DMS53 (cell line): ENCODE measurements around the gene INTS2.
"Not testable (repeated sequence)": the region's sequence is repeated elsewhere in the genome, so short reads cannot be mapped to it uniquely, and the experiment has no call there.

Source experiments
- DNase-seq: peaks from one replicate; lab custom pipeline; 2025; lab: John Stamatoyannopoulos, UW

Gene INTS2

DNA sequence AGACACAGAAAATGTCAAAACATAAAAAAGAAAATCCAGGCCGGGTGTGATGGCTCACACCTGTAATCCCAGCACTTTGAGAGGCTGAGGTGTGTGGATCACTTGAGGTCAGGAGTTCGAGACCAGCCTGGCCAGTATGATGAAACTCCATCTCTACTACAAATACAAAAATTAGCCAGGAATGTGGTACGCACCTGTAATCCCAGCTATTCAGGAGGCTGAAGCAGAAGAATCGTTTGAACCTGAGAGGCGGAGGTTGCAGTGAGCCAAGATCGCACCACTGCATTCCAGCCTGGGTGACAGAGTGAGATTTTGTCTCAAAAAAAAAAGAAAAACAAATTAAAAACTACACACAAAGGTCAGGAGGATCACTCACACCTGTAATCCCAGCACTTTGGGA is 40.0 kb downstream of the INTS2 start:
- DNase-seq = not testable (repeated sequence)

DNA sequence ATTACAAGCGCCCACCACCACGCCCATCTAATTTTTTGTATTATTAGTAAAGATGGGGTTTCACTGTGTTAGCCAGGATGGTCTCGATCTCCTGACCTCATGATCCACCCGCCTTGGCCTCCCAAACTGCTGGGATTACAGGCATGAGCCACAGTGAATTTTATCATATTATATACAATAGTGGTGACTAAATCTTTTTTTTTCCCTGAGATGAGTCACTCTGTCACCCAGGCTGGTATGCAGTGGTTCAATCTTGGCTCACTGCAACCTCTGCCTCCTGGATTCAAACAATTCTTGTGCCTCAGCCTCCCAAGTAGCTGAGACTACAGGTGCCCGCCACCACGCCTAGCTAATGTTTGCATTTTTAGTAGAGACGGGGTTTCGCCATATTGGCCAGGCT is 41.9 kb downstream of the INTS2 start:
- DNase-seq = not testable (repeated sequence)

DNA sequence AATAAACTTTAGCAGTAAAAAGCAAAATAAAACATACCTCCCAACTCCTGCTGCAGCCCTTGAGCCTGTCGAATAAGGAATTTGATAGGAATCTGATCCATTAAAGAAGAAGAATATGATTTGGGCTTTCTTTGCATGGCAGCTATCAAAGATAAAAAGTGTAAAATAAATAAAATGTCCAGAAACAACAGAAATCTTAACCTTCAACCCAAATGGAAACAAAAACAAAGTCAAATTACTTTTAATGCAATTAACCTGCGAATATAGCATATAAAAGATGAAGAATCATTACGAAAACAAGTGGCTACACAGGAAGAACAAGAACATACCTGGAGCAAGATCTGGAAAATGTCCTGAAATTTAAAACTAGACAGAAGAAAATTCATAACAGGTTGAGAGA is 42.9 kb downstream of the INTS2 start:
- DNase-seq = no peak

DNA sequence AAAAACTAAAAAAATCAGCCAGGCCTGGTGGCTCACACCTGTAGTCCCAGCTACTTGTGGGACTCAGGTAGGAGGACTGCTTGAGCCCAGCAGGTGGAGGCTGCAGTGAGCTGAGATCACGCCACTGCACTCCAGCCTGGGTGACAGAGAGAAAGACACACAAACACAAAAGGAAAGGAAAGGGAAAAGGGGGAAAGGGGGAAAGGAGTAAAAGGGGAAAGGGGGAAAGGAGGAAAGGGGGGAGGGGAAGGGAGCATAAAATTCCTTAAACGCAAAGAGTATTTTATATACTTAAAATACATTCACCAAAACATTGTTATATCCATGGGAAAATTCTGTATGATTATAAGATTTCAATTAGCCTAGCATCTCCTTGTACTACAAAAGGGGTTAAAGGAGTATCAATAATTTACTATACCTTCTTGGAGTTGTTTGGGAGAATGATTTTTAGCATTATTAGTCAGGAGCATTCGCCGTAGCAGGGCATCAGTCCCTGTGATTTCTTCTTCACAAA is 47.1 kb downstream of the INTS2 start:
- DNase-seq = no peak

DNA sequence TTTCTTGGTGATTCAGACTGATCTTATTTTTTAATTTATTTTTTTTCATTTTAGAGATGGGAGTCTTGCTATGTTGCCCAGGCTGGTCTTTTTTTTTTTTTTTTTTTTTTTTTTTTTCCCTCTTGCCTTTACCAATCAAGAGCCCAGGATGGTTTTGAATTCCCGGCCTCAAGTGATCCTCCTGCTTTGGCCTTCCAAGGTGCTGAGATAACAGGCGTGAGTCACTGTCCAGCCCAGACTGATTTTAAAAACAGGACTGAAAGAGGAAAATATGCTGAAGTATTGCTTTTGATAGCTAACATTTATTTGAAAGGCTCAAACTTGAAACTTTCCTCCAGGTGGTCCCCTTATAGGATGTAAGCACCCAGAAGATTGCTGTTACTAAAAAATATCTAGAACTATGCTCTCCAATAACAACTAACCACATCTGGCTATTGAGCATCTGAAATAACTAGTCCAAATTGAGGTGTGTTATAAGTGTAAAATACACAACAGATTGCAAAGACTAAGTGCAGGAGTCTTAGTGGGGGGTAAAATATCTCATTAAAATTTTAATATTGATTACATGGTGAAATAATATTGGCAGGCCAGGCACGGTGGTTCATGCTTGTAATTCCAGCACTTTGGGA is 48.7 kb downstream of the INTS2 start:
- no peak for DNase-seq

GRCh38 chr17:61878520-61878919 is 49.3 kb downstream of the INTS2 start:
- no peak for DNase-seq

DNA sequence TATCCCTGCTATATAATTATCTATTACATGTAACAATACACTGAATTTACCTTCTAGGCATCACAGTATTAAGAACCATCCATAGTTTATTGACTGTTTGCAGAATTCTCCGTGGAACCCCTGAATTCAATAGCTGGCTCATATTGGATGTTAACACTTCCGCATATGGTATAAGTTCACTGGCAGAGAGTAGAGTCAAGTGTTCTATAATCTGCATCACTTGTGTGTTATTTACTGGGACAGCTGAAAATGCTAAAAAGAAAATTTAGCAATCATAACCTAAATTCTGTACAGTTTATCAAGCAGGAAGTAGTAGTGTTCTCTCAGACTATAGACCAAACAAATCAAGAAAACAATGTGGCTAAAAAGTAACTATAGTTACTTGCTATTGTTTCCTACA is 49.9 kb downstream of the INTS2 start:
- DNase-seq = no peak

DNA sequence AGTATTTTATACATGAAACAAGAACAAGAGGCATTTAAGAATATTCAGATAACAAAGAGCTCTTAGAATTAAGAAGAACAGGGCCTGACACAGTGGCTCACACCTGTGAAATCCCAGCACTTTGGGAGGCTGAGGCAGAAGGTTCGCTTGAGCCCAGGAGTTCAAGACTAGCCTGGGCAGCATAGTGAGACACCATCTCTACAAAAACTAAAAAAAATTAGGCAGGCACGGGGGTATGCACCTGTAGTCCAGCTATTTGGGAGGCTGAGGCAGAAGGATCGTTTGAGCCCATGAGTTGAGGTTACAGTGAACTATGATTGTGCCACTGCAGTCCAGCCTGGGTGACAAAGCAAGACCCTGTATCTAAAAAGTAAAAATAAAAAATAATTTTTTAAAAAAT is 52.0 kb downstream of the INTS2 start:
- DNase-seq = peak; percentile 12

- DNase-seq = peak; percentile 12
Measured at GRCh38 chr17:61875285-61875684, 52.5 kb downstream of the INTS2 start.

DNA sequence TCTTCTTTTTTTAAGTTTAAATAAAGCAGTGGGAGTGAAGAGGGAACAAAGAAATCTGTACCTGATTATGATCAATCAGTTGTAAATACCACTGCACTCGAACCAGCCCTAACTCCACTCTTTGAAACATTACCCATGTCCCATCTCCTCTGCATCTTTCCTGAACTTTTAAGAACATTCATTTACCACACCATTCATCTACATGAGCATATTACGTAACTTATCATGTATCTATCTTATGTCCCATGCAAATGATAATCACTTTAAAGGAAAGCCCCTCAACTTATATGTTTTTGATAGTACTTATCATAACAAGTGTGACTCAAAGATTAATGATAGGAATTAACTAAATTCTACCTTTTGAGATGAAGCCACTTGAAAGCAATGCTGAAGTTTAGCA is 53.7 kb downstream of the INTS2 start:
- DNase-seq = no peak

GRCh38 chr17:61872099-61872498 is 55.7 kb downstream of the INTS2 start:
- DNase-seq = no peak

DNA sequence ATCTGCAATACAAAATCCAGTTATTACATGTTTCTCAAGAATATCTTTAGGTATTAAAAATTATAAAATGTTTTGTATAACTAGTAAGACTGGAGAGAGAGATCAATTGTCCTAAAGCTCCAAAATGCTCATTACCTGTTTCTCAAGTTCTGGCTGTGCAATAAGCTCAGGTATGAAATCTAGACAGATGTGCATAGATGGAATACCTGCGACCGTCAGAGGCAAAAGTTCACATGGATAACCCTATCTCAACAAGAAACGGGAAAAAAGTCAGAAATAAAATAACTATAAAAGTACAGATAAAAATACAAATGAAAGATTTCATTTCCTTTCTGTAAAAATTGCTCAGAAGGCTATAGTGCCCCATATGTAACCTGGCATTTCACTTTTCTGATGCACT is 58.6 kb downstream of the INTS2 start:
- no peak for DNase-seq

DNA sequence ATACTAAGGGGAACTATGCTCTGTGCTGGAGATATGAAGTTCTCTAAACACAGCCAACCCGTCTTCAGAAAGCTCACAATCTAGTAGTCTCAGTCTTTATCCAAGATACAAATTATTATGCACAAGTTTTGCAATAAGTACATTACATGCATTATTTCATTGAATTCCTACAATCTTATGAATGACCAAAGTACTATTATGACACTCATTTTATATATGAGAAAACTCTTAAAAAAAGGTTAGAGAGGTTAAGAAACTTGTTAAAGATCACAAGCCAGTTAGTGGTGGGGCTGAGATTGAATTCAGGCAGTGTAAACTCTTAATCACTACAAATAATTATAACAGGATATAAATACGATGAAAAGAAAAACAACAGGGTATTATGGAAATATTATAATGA is 59.7 kb downstream of the INTS2 start:
- DNase-seq = no peak

GRCh38 chr17:61867033-61867432 is 60.7 kb downstream of the INTS2 start:
- no peak for DNase-seq

DNA sequence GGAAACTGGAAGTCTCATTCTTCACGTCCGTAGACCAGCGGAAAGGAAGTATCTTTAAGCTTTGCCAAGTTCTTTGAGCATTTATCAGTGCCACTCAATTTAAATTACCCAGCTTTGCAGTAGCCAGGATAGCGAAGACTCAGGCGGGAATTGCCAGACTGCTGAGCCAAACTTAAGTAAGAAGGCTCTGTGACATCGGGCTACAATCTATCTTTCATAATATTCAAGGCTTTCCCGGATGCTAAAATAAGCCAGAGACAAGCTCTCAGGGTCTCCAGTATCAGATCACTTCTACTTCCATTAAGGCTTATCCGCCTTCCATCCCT is 64.0 kb downstream of the INTS2 start:
- DNase-seq = peak; percentile 58

GRCh38 chr17:61862975-61863800 is 64.6 kb downstream of the INTS2 start, which contains the start of gene BRIP1:
TSS of gene BRIP1 (minus strand) at chr17:61863528. CDS start at chr17:61861539, 1,989 bp downstream.
- peak; percentile 94 for DNase-seq

- DNase-seq = peak; percentile 12
Measured at GRCh38 chr17:61862105-61862574, 65.6 kb downstream of the INTS2 start.

DNA sequence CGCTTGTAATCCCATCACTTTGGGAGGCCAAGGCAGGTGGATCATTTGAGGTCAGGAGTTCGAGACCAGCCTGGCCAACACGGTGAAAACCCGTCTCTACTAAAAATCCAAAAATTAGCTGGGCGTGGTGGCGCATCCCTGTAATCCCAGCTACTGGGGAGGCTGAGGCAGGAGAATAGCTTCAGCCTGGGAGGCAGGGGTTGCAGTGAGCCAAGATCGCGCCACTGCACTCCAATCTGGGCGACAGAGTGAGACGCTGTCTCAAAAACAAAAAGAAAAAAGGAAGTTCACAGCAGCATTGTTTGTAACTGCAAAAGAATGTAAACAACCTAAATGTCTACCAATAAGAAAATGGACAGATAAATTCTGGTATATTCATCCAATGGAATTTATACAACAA is 67.4 kb downstream of the INTS2 start:
- DNase-seq = not testable (repeated sequence)

DNA sequence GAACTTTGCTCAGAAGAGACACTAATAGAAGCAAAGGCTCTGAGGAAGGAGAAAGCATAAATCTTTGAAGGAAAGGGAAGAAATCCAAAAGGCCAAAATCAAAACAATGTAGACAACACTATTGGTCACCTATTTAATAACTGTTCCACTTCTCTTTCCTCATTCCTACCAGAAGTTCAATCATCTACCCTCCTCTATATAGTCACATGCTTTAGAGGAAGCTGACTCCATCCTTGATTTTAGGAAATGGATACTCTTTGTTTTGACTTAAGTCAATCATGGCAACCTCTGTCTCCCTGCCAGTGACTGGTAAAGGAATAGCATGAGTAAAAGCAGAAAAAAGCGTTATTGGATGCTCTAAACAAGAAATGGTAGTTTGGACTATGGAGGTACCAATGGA is 71.7 kb downstream of the INTS2 start:
- DNase-seq = no peak

- no peak for DNase-seq
Measured at GRCh38 chr17:61852857-61853256, 74.9 kb downstream of the INTS2 start.

DNA sequence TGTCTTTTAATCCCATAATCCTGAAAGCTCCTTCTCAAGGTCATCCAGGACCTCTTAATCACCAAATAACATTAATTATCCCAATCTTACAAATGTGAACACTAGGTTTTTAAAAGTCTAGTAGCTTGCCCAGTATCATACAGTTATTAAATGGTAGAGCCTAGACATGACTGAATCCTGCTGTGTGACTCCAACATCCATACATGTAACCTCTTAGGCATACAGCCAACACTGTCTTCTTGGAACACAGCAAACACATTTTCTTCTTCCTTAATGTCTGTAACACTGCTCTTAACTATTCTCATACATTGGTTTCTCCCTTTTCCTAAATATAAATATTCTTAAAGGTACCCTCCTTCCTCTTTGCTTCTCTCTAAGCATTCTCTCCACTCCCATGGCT is 78.1 kb downstream of the INTS2 start:
- no peak for DNase-seq

- DNase-seq = no peak
Measured at GRCh38 chr17:61848896-61849295, 78.9 kb downstream of the INTS2 start.

DNA sequence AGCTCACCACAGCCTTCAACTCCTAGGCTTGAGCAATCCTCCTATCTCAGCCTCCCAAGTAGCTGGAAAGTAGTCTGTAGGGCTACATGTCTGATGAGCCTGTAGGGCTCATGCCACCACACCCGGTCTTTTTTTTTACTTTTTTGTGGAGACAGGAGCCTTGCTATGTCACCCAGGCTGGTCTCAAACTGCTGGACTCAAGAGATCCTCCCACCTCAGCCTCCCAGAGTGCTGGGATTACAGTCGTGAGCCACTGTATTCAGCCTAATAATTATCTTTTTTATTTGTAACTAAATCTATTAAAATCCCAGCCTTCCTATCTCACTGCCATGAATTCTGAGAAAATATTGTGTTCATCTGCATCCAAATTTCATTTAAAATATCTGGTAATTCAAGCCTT is 79.5 kb downstream of the INTS2 start:
- DNase-seq = no peak
